Activated effector memory CD4-positive, alpha-beta T cell treated with anti-CD3 and anti-CD28 coated beads, Interleukin-2, amount 50 U/mL, for 16 hours (primary cell): ENCODE results near the gene SREBF2.
A peak's percentile ranks its signal among the peaks of the same experiment; 100 is the strongest.

ENCODE experiments used
- DNase-seq: peaks from one replicate; pipeline ENCODE4 v3.0.0-alpha.2; 2020

SREBF2 gene

DNA sequence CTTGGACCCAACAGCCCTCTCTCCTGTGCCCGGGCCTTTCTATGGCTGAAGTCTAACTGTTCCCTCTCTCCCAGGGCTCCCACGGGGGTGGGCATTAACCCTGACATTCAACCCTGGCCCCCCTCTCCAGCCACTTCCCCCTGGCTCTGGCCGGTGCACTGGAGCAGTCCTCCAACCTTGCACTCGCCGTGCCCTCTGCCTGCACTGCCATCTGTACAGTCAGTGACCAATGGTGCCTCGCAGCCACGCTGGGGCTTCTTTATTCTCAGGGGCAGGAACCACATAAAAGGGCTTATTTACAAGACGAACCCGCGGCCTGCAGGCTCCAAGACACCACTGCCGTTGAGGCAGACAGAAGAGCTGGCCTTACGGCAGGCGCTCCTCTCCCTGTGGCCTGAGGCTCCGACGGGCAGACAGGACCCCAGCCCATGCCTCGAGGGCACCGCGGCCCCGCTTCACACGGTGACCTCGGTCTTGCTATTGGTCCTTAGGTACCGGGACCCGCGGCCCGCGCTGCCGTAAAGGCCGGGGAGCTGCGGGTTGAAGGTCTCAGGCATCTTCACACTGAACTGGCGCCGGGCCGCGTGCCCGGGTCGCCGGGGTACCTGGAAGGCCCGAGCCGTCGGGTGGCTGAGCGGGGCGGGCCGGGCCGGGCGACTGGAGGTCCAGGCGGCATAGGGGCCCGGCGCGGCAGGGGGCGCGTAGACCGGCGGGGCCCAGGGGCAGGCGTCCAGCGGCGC is 76.6 kb downstream of the SREBF2 start:
- DNase-seq: no peak

DNA sequence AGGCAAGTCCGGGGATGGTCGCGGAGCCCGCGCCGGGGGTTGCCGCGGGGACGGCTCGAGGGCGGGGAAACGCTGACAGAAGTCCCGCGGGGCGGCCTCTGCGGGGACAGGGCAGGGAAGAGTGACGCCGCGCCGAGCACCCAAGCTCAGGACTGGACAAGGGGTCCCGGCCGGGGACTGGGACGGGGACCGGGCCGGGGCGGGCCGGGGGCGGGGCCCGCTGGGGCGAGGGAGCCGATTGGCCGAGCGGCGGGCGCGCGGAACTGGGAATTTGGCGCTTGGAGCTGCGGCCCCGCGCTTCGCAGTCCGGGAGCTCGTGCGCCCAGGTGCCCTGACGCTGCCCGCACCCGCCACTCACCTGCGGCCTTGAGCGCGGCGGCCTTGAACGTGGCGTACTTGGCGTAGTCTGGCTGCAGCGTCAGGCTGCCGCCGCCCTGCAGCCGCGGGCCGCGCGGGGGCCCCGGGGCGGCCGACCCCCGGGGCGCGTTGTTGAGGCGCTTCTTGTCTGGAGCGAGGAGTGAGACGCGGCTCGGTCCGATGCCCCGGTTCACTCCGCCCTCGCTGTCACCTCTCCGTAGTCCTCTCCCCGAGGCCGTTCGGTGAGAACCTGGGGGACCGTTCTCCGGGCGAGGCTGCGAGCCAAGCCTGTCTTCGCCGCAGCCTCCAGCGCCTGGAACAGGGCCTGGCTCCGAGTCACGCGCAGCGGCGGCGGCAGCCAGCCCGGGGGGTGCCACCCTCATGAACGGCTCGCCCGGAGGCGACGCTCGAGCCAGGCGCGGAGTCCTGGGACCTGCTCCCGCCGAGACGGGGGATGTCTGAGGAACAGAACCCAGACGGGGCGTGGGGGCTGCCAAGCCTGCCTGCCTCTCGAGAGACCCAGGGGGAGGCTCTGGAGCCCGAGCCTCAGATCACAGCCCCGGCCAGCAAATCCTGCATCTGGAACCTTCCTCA is 77.4 kb downstream of the SREBF2 start:
- peak; percentile 76 for DNase-seq

DNA sequence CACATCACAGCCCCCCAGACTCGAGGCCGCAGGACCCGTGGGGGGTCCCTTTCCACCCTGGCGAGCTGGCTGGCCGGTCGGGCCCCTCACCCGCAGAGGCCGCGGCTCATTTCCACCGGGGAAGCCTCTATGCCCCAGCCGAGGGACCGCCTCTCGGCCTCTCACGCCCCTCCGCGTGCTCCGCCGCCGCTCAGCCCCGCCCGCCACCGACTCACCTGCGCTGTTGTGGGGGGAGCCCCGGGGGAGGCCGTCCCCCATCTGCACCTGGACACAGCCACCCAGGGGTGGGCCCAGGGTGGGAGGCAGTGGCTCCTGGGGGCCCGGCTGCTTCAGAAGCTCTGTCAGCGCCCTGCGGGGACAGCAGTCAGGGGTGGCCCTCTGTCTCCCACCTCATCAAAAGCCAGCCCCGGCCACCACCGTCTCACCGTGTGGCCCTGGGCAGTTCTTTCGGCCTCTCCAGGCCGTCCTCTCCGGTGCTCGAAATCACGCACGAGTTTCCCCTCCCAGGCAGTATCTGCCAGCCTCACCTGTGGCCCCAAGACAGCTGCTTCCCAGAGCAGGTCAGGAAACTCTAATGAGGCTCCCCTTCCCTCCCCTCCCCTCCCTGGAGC is 78.2 kb downstream of the SREBF2 start:
- peak; percentile 72 for DNase-seq

DNA sequence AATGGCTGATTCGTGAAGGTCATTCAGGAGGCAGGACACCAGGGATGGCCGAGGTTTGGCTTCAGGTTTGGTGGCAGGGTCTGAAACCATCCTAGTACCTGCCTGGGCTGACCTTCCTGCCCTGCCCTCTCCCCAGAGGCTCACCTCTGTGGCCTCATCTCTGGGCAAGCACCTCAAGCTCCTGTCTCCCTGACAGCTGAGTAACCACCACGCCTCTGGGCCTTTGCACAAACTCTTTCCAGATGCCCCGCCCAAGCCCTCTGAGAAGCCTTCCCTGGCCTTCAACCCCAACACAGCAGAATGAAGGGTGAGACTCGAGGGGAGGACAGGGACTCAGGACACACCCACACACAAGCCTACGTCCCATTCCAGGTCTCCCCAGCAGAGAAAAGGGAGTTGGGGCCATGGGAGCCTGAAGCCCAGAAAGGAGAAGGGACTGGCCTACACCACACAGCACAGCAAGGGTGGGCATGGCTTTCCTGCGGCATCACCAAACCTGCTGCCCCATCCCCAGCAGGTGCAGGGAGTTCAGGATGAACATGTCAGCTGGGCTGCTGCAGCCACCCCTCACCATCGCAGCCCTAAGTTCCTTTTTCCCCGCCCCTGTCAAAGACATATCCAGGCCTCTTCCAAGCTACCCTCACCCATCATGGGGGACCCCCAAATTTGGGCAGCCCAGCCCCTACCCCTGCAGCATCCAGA is 79.6 kb downstream of the SREBF2 start:
- no peak for DNase-seq

DNA sequence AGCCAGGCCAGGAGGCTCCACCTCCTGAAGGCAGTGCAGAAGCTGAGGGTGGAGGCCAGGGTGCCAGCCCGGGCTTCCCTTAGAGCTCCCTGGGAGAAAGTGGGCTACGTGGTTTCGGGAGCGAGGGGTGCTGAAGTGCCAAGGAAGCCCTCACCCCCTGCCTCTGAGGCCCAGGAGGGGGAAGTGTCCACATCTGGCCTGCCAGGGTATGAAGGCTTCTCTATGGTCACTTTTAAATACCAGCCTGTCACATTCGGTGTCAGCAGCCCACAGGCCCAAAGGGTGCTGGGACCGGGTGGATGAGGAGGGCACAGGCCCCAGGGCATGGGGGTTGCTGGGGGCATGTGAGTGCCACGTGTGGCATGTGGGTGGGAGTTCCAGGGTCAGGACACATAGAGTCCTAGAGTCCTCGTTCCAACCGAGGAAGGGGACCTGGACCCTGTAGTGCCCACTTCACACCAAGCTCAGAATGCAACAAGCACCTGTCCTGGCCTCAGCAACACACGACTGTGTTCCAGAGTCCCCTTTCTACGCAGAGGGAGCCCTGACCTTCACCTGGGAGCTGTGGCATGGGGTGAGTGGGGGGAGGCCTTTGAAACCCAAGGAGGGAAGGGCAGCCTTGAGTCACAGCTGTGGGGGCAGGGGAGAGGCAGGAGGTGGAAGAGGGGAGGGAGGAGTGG is 80.3 kb downstream of the SREBF2 start:
- DNase-seq: no peak

DNA sequence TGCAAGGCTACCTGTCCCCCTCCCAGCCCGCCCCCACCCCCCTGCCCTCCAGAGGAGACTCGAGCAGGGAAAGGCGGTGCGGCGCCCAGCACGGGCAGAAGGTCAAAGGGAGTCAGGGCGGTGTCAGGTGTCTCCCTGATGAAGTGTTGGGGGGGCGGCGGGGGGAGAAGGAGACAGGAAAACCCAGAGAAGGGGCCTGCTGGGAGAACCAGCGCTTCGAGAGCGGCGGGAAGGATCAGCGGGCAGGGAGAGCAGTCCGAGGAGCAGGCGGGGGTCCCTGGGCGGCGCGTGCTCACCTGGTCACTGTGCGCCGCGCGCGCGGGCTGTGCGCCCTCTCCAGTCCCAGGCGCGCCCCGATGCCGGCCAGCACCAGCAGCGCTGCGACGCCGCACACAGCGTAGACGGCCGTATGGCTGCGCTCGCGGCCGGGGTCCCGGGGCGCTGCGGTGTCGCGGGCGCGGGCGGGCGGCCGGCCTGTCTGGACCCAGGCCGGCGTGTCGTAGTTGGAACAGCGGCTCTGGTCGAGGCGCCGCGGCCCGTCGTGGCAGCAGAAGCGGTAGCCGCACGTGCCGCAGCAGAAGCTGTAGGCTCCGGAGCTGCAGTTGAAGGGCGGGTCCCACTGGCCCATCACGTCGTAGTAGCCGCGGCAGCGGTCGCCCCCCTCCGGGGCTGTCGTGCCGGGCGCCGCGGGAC is 81.1 kb downstream of the SREBF2 start:
- DNase-seq: no peak

DNA sequence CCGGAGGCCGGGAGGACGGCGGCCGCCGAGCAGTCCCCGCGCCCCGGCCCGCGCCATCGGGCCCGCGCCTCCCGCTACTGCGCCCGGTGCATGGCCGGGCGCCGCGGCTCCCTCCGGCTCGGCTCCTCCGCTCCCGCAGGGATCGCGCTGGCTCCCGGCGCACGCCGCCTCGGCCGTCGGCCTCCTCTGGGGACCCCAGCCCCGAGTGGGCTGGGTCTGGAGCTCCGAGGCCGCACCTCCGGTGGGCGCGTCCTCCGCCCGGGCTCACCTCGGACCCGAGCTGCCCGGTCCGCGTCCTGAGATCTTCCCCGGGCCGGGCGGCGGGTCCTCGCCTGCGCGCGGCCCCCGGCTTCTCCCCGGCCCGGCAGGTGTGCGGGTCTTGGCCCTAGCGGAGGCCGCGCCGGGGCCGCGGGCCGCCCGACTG is 81.7 kb downstream of the SREBF2 start:
- DNase-seq: no peak

DNA sequence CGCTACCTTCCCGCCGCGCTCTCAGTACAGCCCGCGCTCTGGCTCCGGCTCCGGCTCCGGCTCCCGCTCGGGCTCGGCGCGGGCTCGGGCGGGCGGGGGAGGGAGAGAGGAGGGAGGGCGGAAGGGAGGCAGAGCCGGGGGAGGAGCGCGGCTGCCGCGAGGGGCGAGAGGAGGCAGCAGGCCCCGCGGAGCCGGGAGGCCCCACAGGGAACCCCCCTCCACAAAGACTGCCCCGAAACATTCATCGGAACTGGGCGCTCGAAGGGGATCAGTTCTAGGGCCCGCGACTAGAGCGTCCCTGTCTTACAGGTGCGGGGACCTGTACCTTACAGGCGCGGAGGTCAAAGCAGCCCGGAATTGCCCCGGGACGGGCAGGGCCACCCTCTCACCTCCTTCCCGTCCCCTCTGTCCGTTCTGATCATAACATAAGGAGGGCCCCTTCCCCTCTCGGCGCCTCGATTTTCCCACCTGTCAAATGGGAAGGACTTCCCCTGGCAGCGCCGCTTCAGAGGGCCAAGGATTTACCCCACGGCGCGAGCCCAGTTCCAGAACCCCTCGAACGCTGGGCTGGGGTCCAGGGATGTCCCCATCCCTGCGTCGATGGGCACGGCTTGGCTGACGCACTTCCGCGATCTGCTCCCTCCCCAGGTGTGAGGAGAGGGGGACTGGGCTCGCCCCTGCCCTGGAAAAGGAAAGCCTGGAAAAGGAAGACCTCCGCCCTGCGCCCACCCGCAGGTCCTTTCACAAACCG is 82.3 kb downstream of the SREBF2 start, which contains the start of gene SHISA8:
TSS of gene SHISA8 (minus strand) at position 40 of the 751 bp plus-strand sequence. CDS start 407 bp downstream, outside the sequence.
- DNase-seq: peak; percentile 84

DNA sequence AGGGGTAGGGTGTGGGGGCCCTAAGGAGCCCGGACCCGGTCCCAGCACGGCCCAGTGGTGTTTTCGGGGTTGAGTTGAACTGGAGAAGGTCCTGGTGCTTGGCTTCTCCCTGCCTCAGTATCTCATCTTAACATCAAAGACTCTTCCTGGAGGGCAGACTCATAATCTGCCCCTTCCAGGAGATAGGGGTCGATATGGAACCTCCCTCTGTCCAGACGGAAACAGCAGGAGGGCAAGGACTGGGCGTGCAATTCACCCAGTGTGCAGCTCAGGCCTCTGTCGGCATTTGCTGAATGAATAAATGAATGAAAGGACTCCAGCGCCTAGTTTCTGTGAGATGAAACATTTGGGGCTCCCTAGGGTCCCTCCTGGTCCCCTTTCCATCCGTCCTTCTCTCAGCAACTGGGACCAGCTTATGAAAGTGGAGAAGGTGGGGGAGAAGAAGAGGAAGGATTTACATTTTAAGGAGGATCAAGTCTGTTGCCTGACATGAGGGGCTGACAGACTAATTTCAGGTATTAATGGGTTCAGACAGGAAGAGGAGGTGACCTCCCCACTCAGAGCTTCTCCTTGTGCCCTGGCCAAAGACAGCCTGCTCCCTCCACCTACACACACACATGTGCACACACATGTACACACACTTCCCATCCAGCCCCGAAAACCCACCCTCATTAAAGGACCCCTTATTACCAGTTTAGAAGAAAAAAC is 83.0 kb downstream of the SREBF2 start:
- no peak for DNase-seq

DNA sequence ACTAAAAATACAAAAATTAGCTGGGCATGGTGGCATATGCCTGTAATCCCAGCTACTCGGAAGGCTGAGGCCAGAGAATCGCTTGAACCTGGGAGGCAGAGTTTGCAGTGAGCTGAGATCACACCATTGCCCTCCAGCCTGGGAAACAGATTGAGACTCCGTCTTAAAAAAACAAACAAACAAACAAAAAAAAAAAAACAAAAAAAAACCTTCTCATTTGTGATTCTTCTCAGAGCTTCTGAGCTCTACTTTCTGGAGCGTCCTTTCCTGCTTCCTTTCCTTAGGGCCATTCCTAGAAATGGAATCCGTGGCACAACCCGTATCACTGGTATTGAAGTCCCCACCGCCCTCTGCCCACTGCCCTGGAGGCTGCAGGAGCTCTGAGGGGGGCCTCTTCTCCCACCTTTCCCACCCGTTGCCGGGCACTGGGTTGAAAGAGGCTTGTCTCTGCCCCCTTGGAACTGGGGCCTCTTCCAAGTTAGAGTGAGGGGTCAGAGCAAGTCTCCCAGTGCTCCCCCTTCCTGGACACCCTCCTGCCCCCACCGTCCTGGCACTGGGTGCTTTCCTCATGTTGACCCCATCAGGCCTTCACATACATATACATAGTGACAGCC is 83.9 kb downstream of the SREBF2 start:
- no peak for DNase-seq

DNA sequence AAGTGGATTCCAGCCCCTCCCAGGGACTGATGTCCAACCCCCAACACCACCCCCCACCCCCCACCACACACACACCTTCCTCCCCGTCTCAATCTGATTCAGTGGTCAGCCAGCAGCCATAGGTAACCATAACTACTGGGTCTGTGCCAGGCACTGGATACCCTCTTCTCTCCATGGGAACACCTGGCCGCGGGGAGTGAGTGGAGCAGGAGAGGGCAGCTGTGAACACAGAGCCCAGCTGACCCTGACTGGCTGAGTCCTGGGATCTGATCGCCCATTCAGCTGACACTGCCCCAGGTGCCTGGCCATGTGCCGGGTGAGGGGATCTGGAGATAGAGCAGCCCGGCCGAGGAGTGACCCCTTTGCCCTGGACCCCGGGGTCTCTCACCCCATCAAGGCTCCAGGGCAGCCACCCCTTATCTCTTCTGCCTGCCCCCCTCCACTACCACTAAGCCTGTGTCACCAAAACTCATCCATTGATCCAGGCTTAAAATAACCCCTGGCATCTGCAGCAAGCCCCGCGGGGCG is 84.5 kb downstream of the SREBF2 start:
- DNase-seq: no peak

DNA sequence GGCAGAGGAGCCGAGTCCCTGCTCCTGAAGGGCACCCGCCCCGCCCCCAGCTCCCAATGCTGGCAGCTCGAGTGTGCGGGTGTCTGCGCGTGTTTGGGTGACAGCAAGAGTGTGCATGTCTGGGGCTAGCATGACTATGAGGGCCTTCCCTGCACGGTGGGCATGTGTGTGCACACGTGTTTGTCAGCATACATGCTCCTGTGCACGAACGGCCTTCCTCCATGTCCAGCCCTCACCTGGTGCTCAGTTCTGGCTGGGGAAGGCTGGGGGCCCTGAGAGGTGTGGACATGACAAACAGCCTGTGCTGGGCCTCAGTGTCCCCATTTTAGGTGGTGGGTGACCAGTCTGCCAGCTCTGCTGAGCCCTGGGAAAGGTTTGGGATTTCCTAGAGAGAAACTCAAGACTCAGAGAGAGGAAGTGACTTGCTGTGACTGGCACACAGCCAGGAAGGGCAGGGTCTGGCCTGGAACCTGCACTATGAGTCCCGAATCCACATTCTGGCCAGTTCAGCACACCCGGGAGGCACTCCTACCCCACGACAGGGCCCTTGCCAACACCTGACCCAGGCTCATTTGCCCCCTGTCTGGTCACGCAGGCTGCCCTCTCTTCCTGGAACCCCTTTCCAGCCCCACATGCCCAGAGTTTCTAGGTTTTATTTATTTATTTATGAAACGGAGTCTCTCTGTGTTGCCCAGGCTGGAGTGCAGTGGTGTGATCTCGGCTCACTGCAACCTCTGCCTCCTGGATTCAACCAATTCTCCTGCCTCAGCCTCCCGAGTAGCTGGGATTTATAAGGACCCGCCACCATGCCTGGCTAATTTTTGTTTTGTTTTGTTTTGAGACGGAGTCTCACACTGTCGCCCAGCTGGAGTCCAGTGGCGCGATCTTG is 85.2 kb downstream of the SREBF2 start:
- DNase-seq: no peak

DNA sequence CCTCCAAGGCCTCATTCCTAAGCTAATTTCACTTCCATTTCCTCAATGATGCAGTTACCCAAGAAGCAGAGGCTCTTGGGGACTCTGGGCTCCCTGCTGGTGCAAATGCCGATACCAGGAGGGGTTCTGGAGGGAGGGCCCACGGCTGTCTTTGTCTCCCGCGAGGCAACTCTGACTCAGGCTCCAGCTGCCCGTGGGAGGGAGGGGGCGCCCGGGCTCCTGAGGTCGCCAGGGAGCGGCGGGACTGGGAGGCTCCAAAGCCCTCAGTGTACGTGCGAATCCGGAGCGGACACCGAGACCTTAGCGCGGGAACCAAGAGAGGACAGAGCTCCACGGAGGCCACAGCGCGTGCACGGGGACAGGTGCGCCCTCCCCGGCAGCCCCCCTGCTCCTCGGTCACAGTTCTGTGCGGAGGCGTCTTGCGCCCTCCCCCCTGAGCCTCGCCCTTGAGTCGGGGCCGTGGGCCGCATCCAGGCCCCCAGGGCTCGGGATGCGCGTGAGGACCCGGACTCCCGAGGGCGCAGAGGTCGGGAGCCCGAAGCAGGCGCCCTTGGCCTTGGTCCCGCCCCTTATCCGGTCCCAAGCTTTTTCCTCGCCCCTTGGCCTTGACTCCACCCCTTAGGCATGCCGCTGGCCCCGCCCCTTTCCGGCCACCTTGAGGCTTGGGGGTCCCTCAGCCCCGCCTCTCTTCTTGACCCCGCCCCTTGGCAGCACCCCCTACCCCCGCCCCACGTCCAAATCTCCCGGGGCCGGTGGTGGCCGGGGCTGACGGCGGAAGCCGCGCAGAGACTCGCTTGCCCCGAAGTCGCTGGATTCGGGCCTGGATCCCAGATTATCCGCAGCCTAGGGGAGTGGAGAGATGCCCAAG is 86.7 kb downstream of the SREBF2 start:
- DNase-seq: peak; percentile 82

DNA sequence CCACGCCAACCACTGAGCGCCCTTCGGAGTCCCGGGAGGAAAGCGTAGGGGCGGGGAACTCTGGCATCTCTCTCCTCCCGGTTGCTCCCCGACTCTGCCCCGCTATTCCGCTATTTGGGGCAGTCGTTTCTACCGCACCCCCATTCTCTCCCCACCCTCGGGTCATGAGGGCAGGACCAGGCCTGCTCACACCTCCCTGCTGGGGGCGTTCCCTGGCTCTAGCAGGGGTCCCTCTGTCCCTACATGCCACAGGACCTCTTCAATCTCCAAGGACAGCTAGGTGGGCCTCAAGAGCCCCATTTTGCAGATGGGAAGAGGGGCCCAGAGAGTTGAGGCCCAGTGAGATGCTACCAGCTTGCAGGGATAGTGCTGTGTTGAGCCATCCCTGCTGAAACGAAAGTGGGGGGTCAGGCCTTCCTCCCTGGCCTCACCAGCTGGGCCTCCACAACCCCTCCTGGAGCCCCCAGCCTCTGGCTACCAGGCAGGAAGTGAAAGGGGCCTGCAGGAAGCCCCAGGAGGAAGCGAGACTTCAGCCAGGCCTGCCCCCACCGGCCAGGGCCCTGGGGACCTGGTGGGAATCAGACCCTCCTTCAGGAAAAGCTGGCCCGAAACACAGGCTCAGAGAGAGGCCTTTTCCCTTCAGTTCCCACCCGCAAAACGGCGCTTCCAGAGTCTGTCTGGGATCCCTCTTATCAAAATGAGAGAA is 87.5 kb downstream of the SREBF2 start:
- DNase-seq: no peak

DNA sequence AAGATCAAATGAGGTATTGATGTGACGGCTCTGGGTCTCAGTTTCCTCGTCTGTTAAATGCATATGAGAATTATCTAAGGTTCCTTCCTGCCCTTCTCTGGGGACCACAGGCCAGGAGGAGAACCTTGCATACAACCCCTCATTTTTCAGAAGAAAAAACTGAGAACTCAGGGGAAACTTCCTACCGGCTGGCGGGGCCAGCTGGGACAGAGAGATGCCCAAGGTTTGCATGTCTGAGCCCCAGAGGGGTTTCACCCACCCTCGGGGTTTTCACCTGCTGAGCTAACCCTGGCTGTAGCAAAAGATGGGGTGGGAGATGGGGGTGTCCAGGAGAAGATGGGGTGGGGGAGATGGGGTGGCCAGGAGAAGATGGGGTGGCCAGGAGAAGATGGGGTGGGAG is 89.4 kb downstream of the SREBF2 start:
- DNase-seq: no peak

DNA sequence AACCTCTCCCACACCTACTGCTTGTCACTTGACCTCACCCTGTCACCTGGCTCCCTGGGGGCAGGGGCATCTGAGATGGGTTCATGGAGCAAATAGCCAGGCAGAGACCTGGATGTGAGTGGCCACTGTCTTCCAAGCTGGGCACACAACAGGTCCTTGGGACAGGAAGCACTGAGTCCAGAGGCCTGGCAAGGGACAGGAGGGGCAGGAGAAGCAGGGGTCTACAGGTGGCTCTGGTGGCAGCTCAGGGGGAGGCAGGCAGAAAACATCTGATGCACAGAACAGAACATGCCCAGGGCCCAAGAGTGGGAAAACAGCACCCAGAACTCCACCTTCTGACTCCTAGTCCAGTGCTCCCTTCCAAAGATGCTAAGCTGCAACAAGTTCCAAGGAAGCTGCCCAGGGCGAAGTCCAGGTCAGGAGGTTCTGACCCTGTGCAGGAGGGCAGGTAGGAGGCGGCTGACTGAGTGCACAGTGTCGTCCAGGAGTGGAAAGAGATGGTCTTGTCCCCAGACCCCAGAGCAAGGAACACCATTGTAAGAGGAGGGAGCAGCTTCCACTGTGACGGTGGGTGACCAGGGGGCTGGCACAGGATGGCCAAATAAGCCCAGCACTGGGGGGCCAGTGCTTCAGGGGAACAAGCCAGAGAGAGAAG is 90.2 kb downstream of the SREBF2 start:
- DNase-seq: no peak
